ENCODE data around the gene C1orf226.

Gene C1orf226

DNA sequence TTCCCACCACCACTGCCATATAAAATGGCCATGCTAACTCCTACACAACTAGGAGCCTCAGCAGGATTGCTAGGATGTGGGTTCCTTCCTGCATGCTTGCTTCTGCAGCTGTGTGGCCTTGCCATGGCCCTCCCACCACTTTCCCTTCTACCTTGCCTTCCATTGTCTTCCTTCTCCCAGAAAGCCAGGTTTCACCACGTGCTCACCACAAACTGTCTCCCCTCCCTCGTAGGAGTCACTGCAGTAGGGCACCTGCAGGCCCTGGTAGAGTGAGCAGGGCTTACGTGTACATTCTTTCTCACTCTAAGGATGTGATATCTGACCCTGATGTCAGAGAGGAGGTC is 3.7 kb downstream of the C1orf226 start:
- no peaks in the 10 kb centered on the region for H3K4me1 ChIP-seq (ENCODE audit: insufficient read depth, low read length)
- TF ChIP-seq EZH2 (IDR thresholded peaks at IDR 0.05; ENCODE audit: borderline replicate concordance, low read depth, low read length, severe bottlenecking): no peak
- TF ChIP-seq, protein P1, sequence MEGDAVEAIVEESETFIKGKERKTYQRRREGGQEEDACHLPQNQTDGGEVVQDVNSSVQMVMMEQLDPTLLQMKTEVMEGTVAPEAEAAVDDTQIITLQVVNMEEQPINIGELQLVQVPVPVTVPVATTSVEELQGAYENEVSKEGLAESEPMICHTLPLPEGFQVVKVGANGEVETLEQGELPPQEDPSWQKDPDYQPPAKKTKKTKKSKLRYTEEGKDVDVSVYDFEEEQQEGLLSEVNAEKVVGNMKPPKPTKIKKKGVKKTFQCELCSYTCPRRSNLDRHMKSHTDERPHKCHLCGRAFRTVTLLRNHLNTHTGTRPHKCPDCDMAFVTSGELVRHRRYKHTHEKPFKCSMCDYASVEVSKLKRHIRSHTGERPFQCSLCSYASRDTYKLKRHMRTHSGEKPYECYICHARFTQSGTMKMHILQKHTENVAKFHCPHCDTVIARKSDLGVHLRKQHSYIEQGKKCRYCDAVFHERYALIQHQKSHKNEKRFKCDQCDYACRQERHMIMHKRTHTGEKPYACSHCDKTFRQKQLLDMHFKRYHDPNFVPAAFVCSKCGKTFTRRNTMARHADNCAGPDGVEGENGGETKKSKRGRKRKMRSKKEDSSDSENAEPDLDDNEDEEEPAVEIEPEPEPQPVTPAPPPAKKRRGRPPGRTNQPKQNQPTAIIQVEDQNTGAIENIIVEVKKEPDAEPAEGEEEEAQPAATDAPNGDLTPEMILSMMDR (IDR thresholded peaks at IDR 0.05; ENCODE audit: borderline replicate concordance, extremely low read depth, low read length, poor library complexity, severe bottlenecking): no peak

DNA sequence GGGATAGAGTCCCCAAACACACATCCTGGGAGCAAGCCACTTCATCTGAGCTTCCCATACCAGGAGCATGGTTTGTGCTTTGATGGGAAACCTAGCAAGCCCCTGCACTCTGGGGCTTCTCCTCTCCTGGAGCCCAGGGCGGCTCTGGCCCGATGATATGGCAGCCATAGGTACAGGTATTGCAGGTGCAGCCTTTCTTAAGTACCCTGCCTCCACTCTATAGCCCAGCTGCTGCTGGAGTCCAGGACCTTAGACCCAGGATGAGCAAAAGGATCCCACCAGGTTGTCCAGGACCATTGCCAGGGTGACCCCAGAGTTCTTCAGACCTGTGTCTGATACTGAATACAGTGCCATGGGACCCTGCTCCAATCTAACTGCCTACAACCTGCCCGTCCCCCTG is 4.2 kb downstream of the C1orf226 start:
- Histone ChIP-seq H3K27ac (ENCODE audit: low read length) (no peak overlapping the region), H3K79me2 (ENCODE audit: insufficient read depth, low read length) (no peaks in the 10 kb centered on the region), H2AFZ (ENCODE audit: low read depth, low read length) (no peak overlapping the region), H3K4me1 (ENCODE audit: insufficient read depth, low read length) (no peaks in the 10 kb centered on the region), H3K9ac (ENCODE audit: low read depth, low read length) (no peak overlapping the region), H4K20me1 (ENCODE audit: insufficient read depth, low read length) (0 out of 2 replicates have a peak, but pooled peaks cover 5% of the 10 kb centered on the region), H3K9me3 (ENCODE audit: insufficient read depth, low read length, severe bottlenecking) (no peaks in the 10 kb centered on the region), H3K27me3 (ENCODE audit: insufficient read depth, low read length, poor library complexity) (peaks cover 17% of the 10 kb centered on the region), H3K4me3 (ENCODE audit: low read depth in 1 of 2, low read length in 2 of 2) (no peak overlapping the region), H3K4me2 (ENCODE audit: insufficient read depth, low read length) (no peak overlapping the region), H3K36me3 (ENCODE audit: insufficient read depth, low read length) (no peaks in the 10 kb centered on the region)
- ATAC-seq (ENCODE audit: insufficient read depth, low read depth) (no peak), DNase-seq (no peak)
- TF ChIP-seq EZH2 (IDR thresholded peaks at IDR 0.05; ENCODE audit: borderline replicate concordance, low read depth, low read length, severe bottlenecking): no peak
- TF ChIP-seq, protein P1 (IDR thresholded peaks at IDR 0.05; ENCODE audit: borderline replicate concordance, extremely low read depth, low read length, poor library complexity, severe bottlenecking): no peak

More for the DNA sequence above, 3.7 kb downstream of the C1orf226 start:
- H3K79me2 ChIP-seq (ENCODE audit: insufficient read depth, low read length): no peaks in the 10 kb centered on the region
- ATAC-seq (ENCODE audit: insufficient read depth, low read depth): no peak
- DNase-seq: no peak
- no peak overlapping the region for H3K4me2 ChIP-seq (ENCODE audit: insufficient read depth, low read length)
- 0 out of 2 replicates have a peak, but pooled peaks cover 3% of the 10 kb centered on the region for H4K20me1 ChIP-seq (ENCODE audit: insufficient read depth, low read length)
- H3K9me3 ChIP-seq (ENCODE audit: insufficient read depth, low read length, severe bottlenecking): no peaks in the 10 kb centered on the region
- H3K27ac ChIP-seq (ENCODE audit: low read length): no peak overlapping the region
- no peak overlapping the region for H3K9ac ChIP-seq (ENCODE audit: low read depth, low read length)
- no peak overlapping the region for H2AFZ ChIP-seq (ENCODE audit: low read depth, low read length)
- H3K36me3 ChIP-seq (ENCODE audit: insufficient read depth, low read length): no peaks in the 10 kb centered on the region
- peaks cover 17% of the 10 kb centered on the region for H3K27me3 ChIP-seq (ENCODE audit: insufficient read depth, low read length, poor library complexity)
- no peak overlapping the region for H3K4me3 ChIP-seq (ENCODE audit: low read depth in 1 of 2, low read length in 2 of 2)

DNA sequence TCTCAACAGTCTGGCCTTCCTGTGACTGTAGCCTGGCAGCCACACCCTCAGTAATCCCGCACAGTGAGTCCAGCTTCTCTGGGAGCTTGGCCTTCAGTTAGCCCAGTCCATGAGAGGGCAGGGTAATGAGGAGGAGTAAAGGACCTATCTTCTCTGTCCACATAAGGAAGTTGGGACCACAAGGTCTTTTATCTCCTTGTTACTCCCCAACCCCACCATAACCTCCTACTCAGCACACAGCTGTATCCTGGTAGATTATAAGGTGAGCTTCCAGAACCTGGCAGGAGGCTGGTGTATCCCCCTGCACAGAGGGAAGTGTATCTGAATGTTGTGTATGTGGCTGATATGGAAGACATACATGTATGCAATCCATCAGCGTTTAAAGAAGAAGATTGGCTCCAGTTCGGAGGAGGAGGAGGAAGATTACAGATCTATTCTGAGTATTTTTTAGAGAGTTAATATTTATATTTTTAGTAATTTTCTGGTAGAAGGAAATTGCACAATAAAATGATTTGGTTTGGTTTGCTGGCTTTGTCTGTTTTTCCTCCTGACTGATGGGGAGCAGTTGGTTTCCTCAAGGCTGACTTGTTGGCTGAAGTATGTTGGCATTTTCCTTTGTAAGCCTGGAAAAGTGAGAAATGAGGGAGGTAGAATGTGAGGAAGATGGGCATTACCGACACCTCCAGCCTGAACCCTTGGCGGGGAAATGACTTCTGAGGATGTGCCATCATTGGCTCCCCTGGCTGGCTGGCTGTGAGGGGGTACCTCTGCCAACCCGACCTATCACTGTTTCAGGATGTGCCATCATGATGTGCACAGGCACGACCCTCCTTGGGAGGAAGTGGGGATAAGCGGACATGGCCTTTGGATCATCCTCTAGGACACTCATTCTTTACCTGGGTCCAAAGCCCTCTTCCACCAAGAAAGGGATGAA is 5.0 kb downstream of the C1orf226 start:
- Histone ChIP-seq H3K27me3 (ENCODE audit: insufficient read depth, low read length, poor library complexity) (peaks cover 17% of the 10 kb centered on the region), H3K4me2 (ENCODE audit: insufficient read depth, low read length) (no peak overlapping the region), H3K9me3 (ENCODE audit: insufficient read depth, low read length, severe bottlenecking) (no peaks in the 10 kb centered on the region), H3K36me3 (ENCODE audit: insufficient read depth, low read length) (no peaks in the 10 kb centered on the region), H3K4me3 (ENCODE audit: low read depth in 1 of 2, low read length in 2 of 2) (no peak overlapping the region), H3K4me1 (ENCODE audit: insufficient read depth, low read length) (no peaks in the 10 kb centered on the region), H3K79me2 (ENCODE audit: insufficient read depth, low read length) (no peaks in the 10 kb centered on the region), H2AFZ (ENCODE audit: low read depth, low read length) (no peak overlapping the region), H4K20me1 (ENCODE audit: insufficient read depth, low read length) (0 out of 2 replicates have a peak, but pooled peaks cover 5% of the 10 kb centered on the region), H3K9ac (ENCODE audit: low read depth, low read length) (no peak overlapping the region), H3K27ac (ENCODE audit: low read length) (no peak overlapping the region)
- no peak for ATAC-seq (ENCODE audit: insufficient read depth, low read depth)
- DNase-seq: no peak
- TF ChIP-seq EZH2 (IDR thresholded peaks at IDR 0.05; ENCODE audit: borderline replicate concordance, low read depth, low read length, severe bottlenecking): no peak
- TF ChIP-seq, protein P1 (IDR thresholded peaks at IDR 0.05; ENCODE audit: borderline replicate concordance, extremely low read depth, low read length, poor library complexity, severe bottlenecking): no peak
